GM23338 (cell line): ENCODE results near the gene ERBB4. TPM values are rescaled to one million over a fixed set of nuclear protein-coding genes. Genes with fewer than 3 reads are reported as not detected.

Source experiments
- ATAC-seq: fragments of 200-7000 bp; cut with Tn5 transposase; 3 replicates; pipeline ENCODE4 v1.9.1; 2020
- DNase-seq: peaks from one replicate; pipeline ENCODE4 v3.0.0-alpha.2; 2015; ENCODE audit warnings: low spot score
- H2AFZ ChIP-seq: fragments of 200-600 bp; sonication (generic); 2 replicates; pipeline ENCODE4 v1.8.0; 2016; ENCODE audit warnings: antibody characterized with exemption, mild to moderate bottlenecking, moderate library complexity
- H3F3A ChIP-seq: fragments of 200-600 bp; sonication (generic); replicated peaks from 2 replicates; pipeline ENCODE4 v1.8.0; 2017; ENCODE audit warnings: antibody characterized with exemption, mixed run types, low read depth
- H3K27ac ChIP-seq: fragments of 200-600 bp; sonication (generic); 2 replicates; pipeline ENCODE4 v1.6.1; 2016; ENCODE audit warnings: low read depth
- H3K27me3 ChIP-seq: fragments of 200-600 bp; sonication (generic); 2 replicates; pipeline ENCODE4 v1.8.0; 2016; ENCODE audit warnings: mild to moderate bottlenecking, mixed run types, moderate library complexity; ENCODE audit not compliant: insufficient read depth
- H3K36me3 ChIP-seq: fragments of 200-600 bp; sonication (generic); 2 replicates; pipeline ENCODE4 v1.8.0; 2016; ENCODE audit warnings: mild to moderate bottlenecking; ENCODE audit not compliant: insufficient read depth
- H3K4me1 ChIP-seq: fragments of 200-600 bp; sonication (generic); 2 replicates; pipeline ENCODE4 v1.8.0; 2016; ENCODE audit warnings: mild to moderate bottlenecking, moderate library complexity; ENCODE audit not compliant: insufficient read depth
- H3K4me2 ChIP-seq: fragments of 200-600 bp; sonication (generic); 2 replicates; pipeline ENCODE4 v1.7.1; 2017; ENCODE audit warnings: mixed run types
- H3K4me3 ChIP-seq: fragments of 200-600 bp; sonication (generic); 2 replicates; pipeline ENCODE4 v1.6.1; 2016; ENCODE audit warnings: mixed run types
- H3K79me2 ChIP-seq: fragments of 200-600 bp; sonication (generic); replicated peaks from 2 replicates; pipeline ENCODE4 v1.8.0; 2017; ENCODE audit warnings: mild to moderate bottlenecking; ENCODE audit not compliant: insufficient read depth
- H3K9me2 ChIP-seq: fragments of 200-600 bp; sonication (generic); 2 replicates; pipeline ENCODE4 v1.8.0; 2017; ENCODE audit not compliant: insufficient read depth
- H4K20me1 ChIP-seq: fragments of 200-600 bp; sonication (generic); replicated peaks from 2 replicates; pipeline ENCODE4 v1.8.0; 2017; ENCODE audit warnings: mild to moderate bottlenecking; ENCODE audit not compliant: insufficient read depth
- H3K27ac Mint-ChIP-seq: 2 replicates; pipeline ENCODE4 v1.8.0; 2020; ENCODE audit warnings: inconsistent platforms, mild to moderate bottlenecking, moderate library complexity, mixed read lengths
- H3K27me3 Mint-ChIP-seq: 3 replicates; pipeline ENCODE4 v1.8.0; 2022; ENCODE audit warnings: low read depth, mild to moderate bottlenecking, moderate library complexity, mixed read lengths, inconsistent platforms; ENCODE audit not compliant: insufficient read depth, poor library complexity
- H3K36me3 Mint-ChIP-seq: 3 replicates; pipeline ENCODE4 v1.8.0; 2021; ENCODE audit warnings: low read depth, mild to moderate bottlenecking, inconsistent platforms, moderate library complexity, mixed read lengths
- H3K4me1 Mint-ChIP-seq: 3 replicates; pipeline ENCODE4 v1.8.0; 2020; ENCODE audit warnings: mild to moderate bottlenecking, inconsistent platforms, mixed read lengths
- H3K4me3 Mint-ChIP-seq: 3 replicates; pipeline ENCODE4 v1.8.0; 2021; ENCODE audit warnings: moderate library complexity, mild to moderate bottlenecking, inconsistent platforms, mixed read lengths
- H3K9me3 Mint-ChIP-seq: 3 replicates; pipeline ENCODE4 v1.8.0; 2020; ENCODE audit warnings: moderate library complexity, mild to moderate bottlenecking, inconsistent platforms, mixed read lengths
- CREB1 ChIP-seq: fragments of 250-450 bp; sonication (Bioruptor Pico); IDR thresholded peaks from 2 replicates; pipeline ENCODE4 v1.5.0; 2020; ENCODE audit warnings: low read depth, mild to moderate bottlenecking, moderate library complexity
- CTCF ChIP-seq, 2 experiments: fragments of 200-600 bp in 1 of 2; sonication (generic) in 1 of 2; conservative IDR thresholded peaks; 2 replicates each; pipeline versions ENCODE4 v1.5.1 to v1.6.1; 2016 to 2017; ENCODE audit warnings: antibody characterized with exemption in 2 of 2, low read depth in 2 of 2, mild to moderate bottlenecking in 2 of 2, moderate library complexity in 1 of 2
- ETS1 ChIP-seq: IDR thresholded peaks from 2 replicates; pipeline ENCODE4 v1.6.1; 2016; ENCODE audit warnings: antibody characterized with exemption
- EZH2 ChIP-seq: fragments of 200-600 bp; sonication (generic); IDR thresholded peaks from one replicate; pipeline ENCODE4 v1.8.0; 2017; ENCODE audit warnings: antibody characterized with exemption, mild to moderate bottlenecking, low read depth; ENCODE audit not compliant: unreplicated experiment
- EZH2phosphoT487 ChIP-seq: fragments of 200-600 bp; sonication (generic); IDR thresholded peaks from one replicate; pipeline ENCODE4 v1.8.1; 2018; ENCODE audit warnings: antibody characterized with exemption; ENCODE audit not compliant: unreplicated experiment
- JUNB ChIP-seq: IDR thresholded peaks from one replicate; pipeline ENCODE4 v1.6.1; 2016; ENCODE audit warnings: antibody characterized with exemption; ENCODE audit not compliant: unreplicated experiment
- NANOG ChIP-seq: IDR thresholded peaks from 2 replicates; pipeline ENCODE4 v1.6.1; 2016; ENCODE audit warnings: antibody characterized with exemption, borderline replicate concordance
- STAT1 ChIP-seq: IDR thresholded peaks from one replicate; pipeline ENCODE4 v1.6.1; 2016; ENCODE audit warnings: antibody characterized with exemption; ENCODE audit not compliant: unreplicated experiment
- ZNF114 ChIP-seq: fragments of 250-450 bp; sonication (Bioruptor Pico); IDR thresholded peaks from 2 replicates; pipeline ENCODE4 v1.5.0; 2020; ENCODE audit warnings: mild to moderate bottlenecking, moderate library complexity
- ZNF331 ChIP-seq: fragments of 250-450 bp; sonication (Bioruptor Pico); IDR thresholded peaks from 2 replicates; pipeline ENCODE4 v1.5.0; 2020; ENCODE audit warnings: low read depth, mild to moderate bottlenecking, moderate library complexity
- polyA plus RNA-seq: library from polyadenylated mRNA; unstranded; fragments of >200 nt; fragmentation: Nextera tagmentation; extraction: Ambion mirVana; gene quantifications from 2 replicates; pipeline ENCODE4 v1.2.1, GENCODE V29; 2016
- total RNA-seq: library from RNA; depleted of rRNA; stranded (reverse); fragments of >200 nt; shearing (Covaris generic); gene quantifications from 2 replicates; pipeline ENCODE4 v1.2.3, GENCODE V29; 2014

Gene ERBB4
- total and polyA plus RNA-seq, 2 experiments from 2014 or later: 0.73 to 1.1 TPM

GRCh38 chr2:212264187-212264586, 274.4 kb downstream of the ERBB4 start:
- H3K4me1 ChIP-seq: no peaks in the 10 kb centered on the region
- no peaks in the 10 kb centered on the region for H3K27me3 ChIP-seq
- no peak overlapping the region for H3K27ac ChIP-seq
- no peak overlapping the region for H2AFZ ChIP-seq
- Mint-ChIP-seq H3K27ac (no peak overlapping the region), H3K36me3 (no peaks in the 10 kb centered on the region), H3K4me3 (no peak overlapping the region), H3K9me3 (no peaks in the 10 kb centered on the region), H3K27me3 (no peaks in the 10 kb centered on the region), H3K4me1 (0 out of 3 replicates have a peak, but pooled peaks cover 4% of the 10 kb centered on the region)
- no peak overlapping the region for H3K4me3 ChIP-seq
- TF ChIP-seq EZH2phosphoT487: no peak
- TF ChIP-seq CREB1 (CRISPR knock-in tag): no peak
- TF ChIP-seq EZH2: no peak
- TF ChIP-seq ZNF114: no peak
- H3K9me2 ChIP-seq: no peaks in the 10 kb centered on the region
- H4K20me1 ChIP-seq: no peaks in the 10 kb centered on the region
- DNase-seq: no peak
- no peaks in the 10 kb centered on the region for H3K79me2 ChIP-seq
- no peaks in the 10 kb centered on the region for H3F3A ChIP-seq
- no peaks in the 10 kb centered on the region for H3K36me3 ChIP-seq
- ATAC-seq: no peak
- H3K4me2 ChIP-seq: no peak overlapping the region

GRCh38 chr2:212259226-212259625, 279.4 kb downstream of the ERBB4 start:
- Histone ChIP-seq H3F3A (no peaks in the 10 kb centered on the region), H3K9me2 (no peaks in the 10 kb centered on the region), H3K36me3 (no peaks in the 10 kb centered on the region), H2AFZ (no peak overlapping the region), H3K79me2 (no peaks in the 10 kb centered on the region), H3K4me2 (no peak overlapping the region), H4K20me1 (no peaks in the 10 kb centered on the region), H3K27ac (no peak overlapping the region), H3K4me1 (no peaks in the 10 kb centered on the region), H3K27me3 (no peaks in the 10 kb centered on the region), H3K4me3 (no peak overlapping the region)
- no peak for TF ChIP-seq ZNF114
- TF ChIP-seq CREB1 (CRISPR knock-in tag): no peak
- no peak for TF ChIP-seq JUNB
- no peak for TF ChIP-seq NANOG
- TF ChIP-seq ETS1: no peak
- TF ChIP-seq CTCF (conservative IDR thresholded peaks at IDR 0.05; ENCODE audit: low read depth in 2 of 2): no peak
- TF ChIP-seq STAT1: no peak
- no peak for TF ChIP-seq EZH2
- no peak for TF ChIP-seq EZH2phosphoT487
- no peak for TF ChIP-seq ZNF331 (CRISPR knock-in tag)
- Mint-ChIP-seq H3K4me3 (no peak overlapping the region), H3K4me1 (no peaks in the 10 kb centered on the region), H3K27me3 (no peaks in the 10 kb centered on the region), H3K36me3 (no peaks in the 10 kb centered on the region), H3K9me3 (no peaks in the 10 kb centered on the region), H3K27ac (no peak overlapping the region)
- DNase-seq (no peak), ATAC-seq (no peak)
